ENCODE results near the gene ANKRD16. TPM values are rescaled to one million over a fixed set of nuclear protein-coding genes. Genes with fewer than 3 reads are reported as not detected.

ANKRD16 gene
- total and polyA plus RNA-seq, 2 donors (not counting 1 experiment from before 2014, with no cell fraction given) = 10.9 to 12.6 TPM

- H3K9ac ChIP-seq (ENCODE audit: low read length) = peak overlapping the region; percentile 95
- peak overlapping the region; percentile 89 to 94 for H3K27ac ChIP-seq (ENCODE audit: low read length in 2 of 2)
- peak overlapping the region; percentile 96 for H3K27ac Mint-ChIP-seq
- peak overlapping the region; percentile 91 for H3K4me3 Mint-ChIP-seq
- H3K4me1 ChIP-seq (ENCODE audit: control insufficient read depth in 2 of 2, insufficient read depth in 2 of 2, low read length in 2 of 2) = peaks cover 66 to 74% of the 10 kb centered on the region in 2 donors
- H3K4me2 ChIP-seq (replicated peaks; ENCODE audit: low read depth, low read length, poor library complexity, severe bottlenecking) = peak overlapping the region; percentile 82
- H3K27me3 ChIP-seq (replicated peaks in 1 of 4; ENCODE audit: control extremely low read depth in 1 of 4, control insufficient read depth in 3 of 4, insufficient read depth in 4 of 4, low read length in 3 of 4) = no peaks in the 10 kb centered on the region
- TF ChIP-seq EZH2 (IDR thresholded peaks at IDR 0.05; ENCODE audit: borderline replicate concordance, insufficient read depth, low read depth, low read length, poor library complexity, severe bottlenecking) (no peak), CTCF (IDR thresholded peaks at IDR 0.05) (no peak)
- under 1% methylated on average over 44 of the region's 49 CpGs for WGBS (ENCODE audit: insufficient coverage)
- no peaks in the 10 kb centered on the region for H3K9me3 ChIP-seq (ENCODE audit: control extremely low read depth in 1 of 3, control insufficient read depth in 2 of 3, insufficient read depth in 1 of 3, low read length in 2 of 3)
- peaks cover 2 to 13% of the 10 kb centered on the region in 2 experiments for H3K36me3 ChIP-seq (replicated peaks in 1 of 2; ENCODE audit: control extremely low read depth in 1 of 2, control insufficient read depth in 1 of 2, extremely low read depth in 1 of 2, insufficient read depth in 2 of 2, low read length in 1 of 2)
- peaks cover 76% of the 10 kb centered on the region for H3K4me1 Mint-ChIP-seq
- ChIA-PET POLR2A (interaction anchor here (0.5 to 5.6 kb wide), 14 partner anchors 8 to 239 kb away, joined by 3 to 39 read pairs (median 6); partner anchors contain the start of genes ANKRD16, FBH1 and TASOR2), CTCF (interaction anchor here (2.7 to 4.2 kb wide), 3 partner anchors 28 to 61 kb away, joined by 16 to 25 read pairs (median 19); no protein-coding TSS in a partner anchor)
- intact Hi-C loops (cut with micrococcal nuclease) = loop anchor here (1.0 to 10.0 kb wide), 9 partner anchors 28 to 365 kb away; partner anchors contain the start of genes ANKRD16, IL15RA and TASOR2
- peak overlapping the region; percentile 88 for H2AFZ ChIP-seq (ENCODE audit: insufficient read depth, low read depth, low read length, poor library complexity, severe bottlenecking)
- peaks cover 81% of the 10 kb centered on the region for H3K79me2 ChIP-seq (ENCODE audit: control insufficient read depth, insufficient read depth, low read length)
- DNase-seq (no peak), ATAC-seq (ENCODE audit: low read depth) (peak; percentile 9)
- H3K9me3 Mint-ChIP-seq (ENCODE audit: insufficient read depth) = no peaks in the 10 kb centered on the region
- peaks cover 31% of the 10 kb centered on the region for H4K20me1 ChIP-seq (ENCODE audit: control insufficient read depth, insufficient read depth, low read length, poor library complexity, severe bottlenecking)
- H3K4me3 ChIP-seq (ENCODE audit: control extremely low read depth in 1 of 5, extremely low read depth in 1 of 5, insufficient read depth in 1 of 5, low read depth in 2 of 5, low read length in 4 of 5) = peak overlapping the region; percentile 77 to 98 (median 93)
- H3K27me3 Mint-ChIP-seq = no peaks in the 10 kb centered on the region
Measured at GRCh38 chr10:5812283-5813090, 77.2 kb downstream of the ANKRD16 start.

Other genes starting within 250 kb of the ANKRD16 start
- gene ASB13, start 223.3 kb downstream of the ANKRD16 start, total RNA-seq = 4.4 and 7.1 TPM in 2 replicates
- gene ASB13, start 223.3 kb downstream of the ANKRD16 start, polyA plus RNA-seq = 2.5 and 3.1 TPM in 2 replicates
- 68.6 and 69.6 TPM in 2 replicates for gene TASOR2, start 205.1 kb downstream of the ANKRD16 start, total RNA-seq
- gene TASOR2, start 205.1 kb downstream of the ANKRD16 start, polyA plus RNA-seq = 12.3 and 16.9 TPM in 2 replicates
- 187 and 189 TPM in 2 replicates for gene GDI2, start 76.5 kb downstream of the ANKRD16 start, total RNA-seq
- gene GDI2, start 76.5 kb downstream of the ANKRD16 start, polyA plus RNA-seq = 91.1 and 110 TPM in 2 replicates
- gene FBH1, start 350 bp upstream of the ANKRD16 start, total RNA-seq = 129 and 138 TPM in 2 replicates
- gene FBH1, start 350 bp upstream of the ANKRD16 start, polyA plus RNA-seq = 86.4 and 126 TPM in 2 replicates
- gene IL15RA, start 87.7 kb upstream of the ANKRD16 start, total RNA-seq = 6.8 and 9.3 TPM in 2 replicates
- gene IL15RA, start 87.7 kb upstream of the ANKRD16 start, polyA plus RNA-seq = 4.6 and 9.6 TPM in 2 replicates
- 52.7 and 56.7 TPM in 2 replicates for gene IL2RA, start 172.5 kb upstream of the ANKRD16 start, total RNA-seq
- 3.8 and 7.2 TPM in 2 replicates for gene IL2RA, start 172.5 kb upstream of the ANKRD16 start, polyA plus RNA-seq
- 162 and 168 TPM in 2 replicates for gene RBM17, start 199.1 kb upstream of the ANKRD16 start, total RNA-seq
- 34.7 and 48.2 TPM in 2 replicates for gene RBM17, start 199.1 kb upstream of the ANKRD16 start, polyA plus RNA-seq

All from B cell (primary cell).